Measurements from ENCODE around the gene PRR15L.

The PRR15L gene

DNA sequence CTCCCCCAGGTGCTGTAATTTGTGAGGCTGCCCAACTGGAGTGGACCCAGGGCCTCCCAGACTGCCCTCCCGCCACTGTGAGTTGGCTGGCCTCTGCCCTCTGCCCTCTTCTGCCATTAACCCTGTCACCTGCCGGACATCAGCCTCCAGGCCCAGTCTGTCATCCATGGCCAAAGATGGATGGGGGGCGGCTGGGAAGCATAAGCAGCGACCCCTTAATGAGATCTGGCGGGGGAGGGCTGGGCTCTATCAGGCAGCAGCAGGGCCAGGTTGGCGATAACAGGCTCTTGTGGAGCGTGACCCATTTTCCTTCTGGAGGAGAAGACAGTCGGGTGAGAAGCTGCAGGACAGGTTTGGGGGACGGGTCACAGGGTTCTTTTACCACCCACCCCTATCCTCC is 38.5 kb upstream of the PRR15L start:
- Histone ChIP-seq H2BK12ac (ENCODE audit: low read length) (peak overlapping the region; percentile 96), H2BK120ac (ENCODE audit: low read depth, low read length) (peak overlapping the region; percentile 97), H3K79me1 (ENCODE audit: low read depth, low read length) (no peaks in the 10 kb centered on the region), H3K9ac (ENCODE audit: low read depth, low read length, poor library complexity) (no peak overlapping the region), H3K27me3 (ENCODE audit: control insufficient read depth in 3 of 3, insufficient read depth in 3 of 3, low read depth in 1 of 3, low read length in 3 of 3) (no peaks in the 10 kb centered on the region), H3K4me2 (ENCODE audit: insufficient read depth, low read length, poor library complexity, severe bottlenecking) (no peak overlapping the region), H3K14ac (ENCODE audit: low read length) (no peak overlapping the region), H4K91ac (ENCODE audit: low read depth, low read length, poor library complexity) (peak overlapping the region; percentile 98), H3K18ac (ENCODE audit: low read length) (peak overlapping the region; percentile 97), H2BK5ac (ENCODE audit: low read length) (peak overlapping the region; percentile 93), H3K9me3 (replicated peaks in 1 of 2; ENCODE audit: control insufficient read depth in 2 of 2, insufficient read depth in 1 of 2, low read depth in 1 of 2, low read length in 2 of 2) (no peaks in the 10 kb centered on the region), H3K36me3 (replicated peaks in 1 of 2; ENCODE audit: control insufficient read depth in 2 of 2, insufficient read depth in 2 of 2, low read length in 2 of 2) (no peaks in the 10 kb centered on the region), H3K27ac (replicated peaks; ENCODE audit: low read length) (peak overlapping the region; percentile 93), H3K4ac (ENCODE audit: low read length) (peak overlapping the region; percentile 79), H3K23ac (ENCODE audit: low read depth, low read length, poor library complexity) (no peak overlapping the region), H3K4me1 (ENCODE audit: control insufficient read depth in 2 of 2, insufficient read depth in 1 of 2, low read depth in 1 of 2, low read length in 2 of 2) (peaks cover 43 to 58% of the 10 kb centered on the region in 2 donors), H2AFZ (ENCODE audit: low read length) (no peak overlapping the region), H4K8ac (ENCODE audit: low read depth, low read length) (no peak overlapping the region), H2AK5ac (ENCODE audit: low read depth, low read length) (peak overlapping the region; percentile 99), H3K4me3 (ENCODE audit: low read length in 2 of 2) (no peak overlapping the region), H2BK15ac (ENCODE audit: low read length) (peak overlapping the region; percentile 5)
- DNase-seq (ENCODE audit: low spot score) = no peak
- no CpG with 5 or more reads among the region's 9 CpGs for WGBS, 2 donors (ENCODE audit: extremely low coverage in 2 of 2, insufficient read length in 2 of 2, insufficient replicate concordance in 1 of 2)

DNA sequence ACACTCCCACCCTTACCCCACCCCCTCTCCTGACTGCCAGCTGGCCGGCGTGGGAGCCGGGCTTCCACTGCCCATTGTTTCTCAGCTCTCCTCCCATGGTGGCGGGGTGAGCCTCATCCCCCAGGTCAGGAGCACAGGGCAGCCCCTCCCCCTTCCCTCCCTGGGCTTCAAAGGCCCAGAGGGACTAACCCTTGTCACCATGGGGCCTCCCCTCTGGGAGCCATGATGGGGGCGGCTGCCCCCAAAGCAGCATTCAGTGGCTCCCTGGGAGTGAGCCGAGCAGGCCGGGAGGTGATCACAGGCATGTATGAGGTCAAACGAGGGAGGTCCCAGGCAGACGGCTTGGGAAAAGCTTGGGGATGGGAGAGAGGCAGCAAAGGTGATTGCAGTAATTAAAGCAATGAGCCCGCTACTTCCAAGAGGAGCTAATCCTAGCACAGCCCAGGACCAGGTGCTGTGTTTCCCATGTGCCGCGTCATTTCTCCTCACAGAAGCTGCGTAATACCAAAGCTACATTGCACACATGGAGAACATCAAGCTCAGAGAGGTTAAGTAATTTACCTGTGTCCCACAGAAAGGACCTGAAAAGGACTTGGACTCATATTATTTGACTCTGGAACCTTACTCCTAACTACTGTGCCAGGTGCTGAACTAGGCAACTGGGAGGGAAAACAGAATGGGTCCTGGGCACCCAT is 37.7 kb upstream of the PRR15L start:
- Histone ChIP-seq H2BK120ac (ENCODE audit: low read depth, low read length) (peak overlapping the region; percentile 100), H3K79me1 (ENCODE audit: low read depth, low read length) (no peaks in the 10 kb centered on the region), H3K4me3 (ENCODE audit: low read length in 2 of 2) (no peak overlapping the region), H3K9ac (ENCODE audit: low read depth, low read length, poor library complexity) (no peak overlapping the region), H4K91ac (ENCODE audit: low read depth, low read length, poor library complexity) (no peak overlapping the region), H3K27ac (replicated peaks; ENCODE audit: low read length) (peak overlapping the region; percentile 93), H2BK5ac (ENCODE audit: low read length) (peak overlapping the region; percentile 100), H4K8ac (ENCODE audit: low read depth, low read length) (no peak overlapping the region), H2BK15ac (ENCODE audit: low read length) (peak overlapping the region; percentile 57), H3K14ac (ENCODE audit: low read length) (no peak overlapping the region), H3K9me3 (replicated peaks in 1 of 2; ENCODE audit: control insufficient read depth in 2 of 2, insufficient read depth in 1 of 2, low read depth in 1 of 2, low read length in 2 of 2) (no peaks in the 10 kb centered on the region), H2AFZ (ENCODE audit: low read length) (no peak overlapping the region), H3K27me3 (ENCODE audit: control insufficient read depth in 3 of 3, insufficient read depth in 3 of 3, low read depth in 1 of 3, low read length in 3 of 3) (no peaks in the 10 kb centered on the region), H2BK12ac (ENCODE audit: low read length) (no peak overlapping the region), H3K4me1 (ENCODE audit: control insufficient read depth in 2 of 2, insufficient read depth in 1 of 2, low read depth in 1 of 2, low read length in 2 of 2) (peaks cover 50 to 64% of the 10 kb centered on the region in 2 donors), H3K23ac (ENCODE audit: low read depth, low read length, poor library complexity) (no peak overlapping the region), H3K4ac (ENCODE audit: low read length) (no peak overlapping the region), H3K36me3 (replicated peaks in 1 of 2; ENCODE audit: control insufficient read depth in 2 of 2, insufficient read depth in 2 of 2, low read length in 2 of 2) (no peaks in the 10 kb centered on the region), H2AK5ac (ENCODE audit: low read depth, low read length) (peak overlapping the region; percentile 99), H3K18ac (ENCODE audit: low read length) (peak overlapping the region; percentile 9), H3K4me2 (ENCODE audit: insufficient read depth, low read length, poor library complexity, severe bottlenecking) (no peak overlapping the region)
- WGBS, 2 donors (ENCODE audit: extremely low coverage in 2 of 2, insufficient read length in 2 of 2, insufficient replicate concordance in 1 of 2) = no CpG with 5 or more reads among the region's 13 CpGs
- DNase-seq (ENCODE audit: low spot score) = peak; percentile 86

DNA sequence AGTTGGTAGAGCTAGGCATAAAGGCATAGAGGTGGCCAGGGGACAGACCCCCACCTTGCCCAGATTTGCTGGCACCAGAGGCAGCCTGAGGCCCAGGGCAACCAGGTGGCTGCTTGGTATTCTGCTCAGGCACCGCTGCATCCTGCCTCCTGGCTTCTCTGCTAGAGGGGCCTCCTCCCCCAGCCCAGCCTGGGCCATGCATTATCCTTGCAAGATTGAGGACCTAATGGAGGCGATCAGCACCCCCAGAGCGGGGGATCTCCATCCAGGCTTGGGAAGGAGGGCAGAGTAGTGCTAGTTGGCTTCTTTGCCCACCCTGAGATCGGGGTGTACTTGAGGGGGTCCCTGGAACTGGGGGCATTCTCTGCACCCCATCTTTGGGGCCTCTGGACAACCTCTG is 37.0 kb upstream of the PRR15L start:
- H4K91ac ChIP-seq (ENCODE audit: low read depth, low read length, poor library complexity) = peak overlapping the region; percentile 98
- H3K9me3 ChIP-seq (replicated peaks in 1 of 2; ENCODE audit: control insufficient read depth in 2 of 2, insufficient read depth in 1 of 2, low read depth in 1 of 2, low read length in 2 of 2) = no peaks in the 10 kb centered on the region
- peak overlapping the region; percentile 57 for H2BK15ac ChIP-seq (ENCODE audit: low read length)
- H2AFZ ChIP-seq (ENCODE audit: low read length) = no peak overlapping the region
- H3K4me1 ChIP-seq (ENCODE audit: control insufficient read depth in 2 of 2, insufficient read depth in 1 of 2, low read depth in 1 of 2, low read length in 2 of 2) = peaks cover 51 to 67% of the 10 kb centered on the region in 2 donors
- H3K9ac ChIP-seq (ENCODE audit: low read depth, low read length, poor library complexity) = peak overlapping the region; percentile 63
- no peaks in the 10 kb centered on the region for H3K36me3 ChIP-seq (replicated peaks in 1 of 2; ENCODE audit: control insufficient read depth in 2 of 2, insufficient read depth in 2 of 2, low read length in 2 of 2)
- peak overlapping the region; percentile 8 for H3K23ac ChIP-seq (ENCODE audit: low read depth, low read length, poor library complexity)
- H3K4ac ChIP-seq (ENCODE audit: low read length) = peak overlapping the region; percentile 99
- no peak overlapping the region for H3K4me3 ChIP-seq (ENCODE audit: low read length in 2 of 2)
- peak overlapping the region; percentile 97 for H3K18ac ChIP-seq (ENCODE audit: low read length)
- H2AK5ac ChIP-seq (ENCODE audit: low read depth, low read length) = peak overlapping the region; percentile 2
- peak overlapping the region; percentile 93 for H3K27ac ChIP-seq (replicated peaks; ENCODE audit: low read length)
- no peak overlapping the region for H3K4me2 ChIP-seq (ENCODE audit: insufficient read depth, low read length, poor library complexity, severe bottlenecking)
- H3K14ac ChIP-seq (ENCODE audit: low read length) = peak overlapping the region; percentile 56
- no peaks in the 10 kb centered on the region for H3K27me3 ChIP-seq (ENCODE audit: control insufficient read depth in 3 of 3, insufficient read depth in 3 of 3, low read depth in 1 of 3, low read length in 3 of 3)
- peak overlapping the region; percentile 97 for H2BK12ac ChIP-seq (ENCODE audit: low read length)
- no CpG with 5 or more reads among the region's 4 CpGs for WGBS, 2 donors (ENCODE audit: extremely low coverage in 2 of 2, insufficient read length in 2 of 2, insufficient replicate concordance in 1 of 2)
- no peak for DNase-seq (ENCODE audit: low spot score)
- H2BK120ac ChIP-seq (ENCODE audit: low read depth, low read length) = peak overlapping the region; percentile 100
- no peaks in the 10 kb centered on the region for H3K79me1 ChIP-seq (ENCODE audit: low read depth, low read length)
- H4K8ac ChIP-seq (ENCODE audit: low read depth, low read length) = peak overlapping the region; percentile 77
- H2BK5ac ChIP-seq (ENCODE audit: low read length) = peak overlapping the region; percentile 100

DNA sequence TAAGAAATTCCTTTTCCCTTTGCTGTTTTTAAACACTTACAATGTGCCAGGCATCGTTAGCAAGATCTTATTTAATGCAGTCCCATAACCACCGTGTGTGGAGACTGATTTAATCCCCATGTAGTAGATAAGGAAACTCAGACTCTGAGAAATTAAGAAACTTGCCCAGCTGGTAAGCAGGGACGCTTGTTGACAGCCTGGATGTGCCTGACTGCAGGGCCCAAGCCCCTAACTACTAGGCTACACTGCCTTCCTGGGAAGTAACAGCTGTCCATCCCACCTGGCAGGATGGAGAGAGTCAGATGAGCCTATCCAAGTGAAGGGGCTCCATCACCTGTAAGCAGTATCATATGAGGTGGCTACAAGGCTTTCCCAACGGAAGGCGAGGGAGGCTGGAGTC is 36.3 kb upstream of the PRR15L start:
- Histone ChIP-seq H3K4me3 (ENCODE audit: low read length in 2 of 2) (no peak overlapping the region), H2BK12ac (ENCODE audit: low read length) (peak overlapping the region; percentile 14), H3K27me3 (ENCODE audit: control insufficient read depth in 3 of 3, insufficient read depth in 3 of 3, low read depth in 1 of 3, low read length in 3 of 3) (no peaks in the 10 kb centered on the region), H4K91ac (ENCODE audit: low read depth, low read length, poor library complexity) (no peak overlapping the region), H3K36me3 (replicated peaks in 1 of 2; ENCODE audit: control insufficient read depth in 2 of 2, insufficient read depth in 2 of 2, low read length in 2 of 2) (no peaks in the 10 kb centered on the region), H2BK120ac (ENCODE audit: low read depth, low read length) (peak overlapping the region; percentile 100), H3K27ac (replicated peaks; ENCODE audit: low read length) (peak overlapping the region; percentile 93), H3K23ac (ENCODE audit: low read depth, low read length, poor library complexity) (no peak overlapping the region), H2BK5ac (ENCODE audit: low read length) (peak overlapping the region; percentile 100), H3K9ac (ENCODE audit: low read depth, low read length, poor library complexity) (no peak overlapping the region), H4K8ac (ENCODE audit: low read depth, low read length) (no peak overlapping the region), H3K14ac (ENCODE audit: low read length) (no peak overlapping the region), H3K4me1 (ENCODE audit: control insufficient read depth in 2 of 2, insufficient read depth in 1 of 2, low read depth in 1 of 2, low read length in 2 of 2) (peaks cover 55 to 70% of the 10 kb centered on the region in 2 donors), H3K9me3 (replicated peaks in 1 of 2; ENCODE audit: control insufficient read depth in 2 of 2, insufficient read depth in 1 of 2, low read depth in 1 of 2, low read length in 2 of 2) (no peaks in the 10 kb centered on the region), H2AK5ac (ENCODE audit: low read depth, low read length) (peak overlapping the region; percentile 2), H3K4ac (ENCODE audit: low read length) (no peak overlapping the region), H3K18ac (ENCODE audit: low read length) (peak overlapping the region; percentile 97), H3K4me2 (ENCODE audit: insufficient read depth, low read length, poor library complexity, severe bottlenecking) (no peak overlapping the region), H3K79me1 (ENCODE audit: low read depth, low read length) (no peaks in the 10 kb centered on the region), H2BK15ac (ENCODE audit: low read length) (no peak overlapping the region), H2AFZ (ENCODE audit: low read length) (no peak overlapping the region)
- WGBS, 2 donors (ENCODE audit: extremely low coverage in 2 of 2, insufficient read length in 2 of 2, insufficient replicate concordance in 1 of 2) = no CpG with 5 or more reads among the region's 5 CpGs
- DNase-seq (ENCODE audit: low spot score) = no peak
